ENCODE data around the gene EEF1G. TPM values are rescaled to one million over a fixed set of nuclear protein-coding genes. Genes with fewer than 3 reads are reported as not detected.

EEF1G gene
- total and polyA plus RNA-seq, 9 of the 15 experiments (the other 6 are each of a cell fraction or from before 2014, with no cell fraction given): 985 to 2,349 (median 2,035) TPM

DNA sequence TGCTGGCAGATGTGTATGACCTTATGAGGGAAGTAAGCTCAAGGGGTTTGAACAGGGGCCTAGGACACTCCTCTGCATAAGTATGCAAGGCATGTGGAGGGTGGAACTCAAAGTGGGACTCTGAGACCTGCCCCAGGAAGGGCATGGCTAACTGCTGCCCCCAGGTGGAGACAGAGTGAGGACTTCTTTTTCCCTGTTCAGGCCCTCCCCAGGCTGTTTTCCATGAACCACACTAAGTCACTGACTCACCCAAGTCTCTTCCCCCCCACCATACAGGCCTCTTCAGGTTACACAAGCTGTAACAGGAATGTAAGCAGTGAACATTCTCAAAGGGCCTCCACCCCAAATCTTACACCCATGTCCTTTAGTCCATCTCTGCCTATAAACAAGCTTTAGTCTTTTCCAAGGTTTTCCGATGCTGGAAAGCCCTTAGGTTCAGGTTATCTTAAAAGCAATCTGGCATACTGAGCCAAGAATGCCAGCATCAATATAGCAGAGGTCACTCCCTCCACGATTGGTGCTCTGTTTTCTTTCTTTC is 13.1 kb downstream of the EEF1G start (continued):
- peak in 1 of 2 experiments; percentile 50; a peak in 1 of 4 replicates for TF ChIP-seq NONO (IDR thresholded peaks at IDR 0.05; ENCODE audit: low read depth in 2 of 2, low read length in 1 of 2)
- TF ChIP-seq ZNF184 (CRISPR knock-in tag; IDR thresholded peaks at IDR 0.05): no peak
- TF ChIP-seq ZNF197 (CRISPR knock-in tag; IDR thresholded peaks at IDR 0.05; ENCODE audit: low read depth): no peak
- peak; percentile 56; the same call in 1 of the 2 replicates for TF ChIP-seq SMARCA4 (IDR thresholded peaks at IDR 0.05)
- TF ChIP-seq ZC3H8 (IDR thresholded peaks at IDR 0.05): no peak
- TF ChIP-seq, protein P1, sequence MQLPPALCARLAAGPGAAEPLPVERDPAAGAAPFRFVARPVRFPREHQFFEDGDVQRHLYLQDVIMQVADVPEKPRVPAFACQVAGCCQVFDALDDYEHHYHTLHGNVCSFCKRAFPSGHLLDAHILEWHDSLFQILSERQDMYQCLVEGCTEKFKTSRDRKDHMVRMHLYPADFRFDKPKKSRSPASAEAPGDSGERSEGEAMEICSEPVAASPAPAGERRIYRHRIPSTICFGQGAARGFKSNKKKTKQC (CRISPR knock-in tag; IDR thresholded peaks at IDR 0.05): peak; percentile 38; the same call in 1 of the 2 replicates
- peak; percentile 45; the same call in 1 of the 2 replicates for TF ChIP-seq ZNF384 (IDR thresholded peaks at IDR 0.05; ENCODE audit: low read depth, low read length)
- no peak for TF ChIP-seq ZSCAN32 (CRISPR knock-in tag; IDR thresholded peaks at IDR 0.05)
- TF ChIP-seq ZNF740 (CRISPR knock-in tag; IDR thresholded peaks at IDR 0.05): peak; percentile 97
- peak in 1 of 2 experiments; percentile 87; a peak in 2 of 4 replicates for TF ChIP-seq ZNF740 (tag; IDR thresholded peaks at IDR 0.05)
- TF ChIP-seq ZNF717 (CRISPR knock-in tag; IDR thresholded peaks at IDR 0.05): no peak
- no peak for TF ChIP-seq NUFIP1 (IDR thresholded peaks at IDR 0.05; ENCODE audit: partially characterized antibody)
- TF ChIP-seq AFF1 (IDR thresholded peaks at IDR 0.05; ENCODE audit: low read depth in 1 of 2, partially characterized antibody in 2 of 2): peak in 1 of 2 experiments; percentile 59
- TF ChIP-seq HOXB6 (CRISPR knock-in tag; IDR thresholded peaks at IDR 0.05; ENCODE audit: borderline replicate concordance): no peak
- no peak for TF ChIP-seq CUX1 (CRISPR knock-in tag; IDR thresholded peaks at IDR 0.05)
- no peak for TF ChIP-seq HMGN3 (IDR thresholded peaks at IDR 0.05; ENCODE audit: borderline replicate concordance, extremely low read depth, insufficient read length, low read depth, low read length)
- TF ChIP-seq FOS (IDR thresholded peaks at IDR 0.05; ENCODE audit: extremely low read depth, insufficient read length): no peak
- TF ChIP-seq SUPT5H (IDR thresholded peaks at IDR 0.05): no peak

Data from K562 (cell line).